SU-DHL-6 (cell line): ENCODE measurements around the gene ASPN.

Source experiments
- EZH2phosphoT487 ChIP-seq: fragments of 200-600 bp; sonication (generic), shearing (Covaris generic); conservative IDR thresholded peaks from 2 replicates; pipeline ENCODE4 v1.6.1; 2018; ENCODE audit warnings: mild to moderate bottlenecking, antibody characterized with exemption, low read length, moderate library complexity, mixed read lengths
- TF ChIP-seq, protein P1 (sequence below): fragments of 200-600 bp; sonication (generic); IDR thresholded peaks from one replicate; pipeline ENCODE4 v1.5.1; 2017; ENCODE audit warnings: antibody characterized with exemption, mild to moderate bottlenecking, low read length, moderate library complexity; ENCODE audit not compliant: insufficient read depth, poor library complexity, severe bottlenecking

DNA sequence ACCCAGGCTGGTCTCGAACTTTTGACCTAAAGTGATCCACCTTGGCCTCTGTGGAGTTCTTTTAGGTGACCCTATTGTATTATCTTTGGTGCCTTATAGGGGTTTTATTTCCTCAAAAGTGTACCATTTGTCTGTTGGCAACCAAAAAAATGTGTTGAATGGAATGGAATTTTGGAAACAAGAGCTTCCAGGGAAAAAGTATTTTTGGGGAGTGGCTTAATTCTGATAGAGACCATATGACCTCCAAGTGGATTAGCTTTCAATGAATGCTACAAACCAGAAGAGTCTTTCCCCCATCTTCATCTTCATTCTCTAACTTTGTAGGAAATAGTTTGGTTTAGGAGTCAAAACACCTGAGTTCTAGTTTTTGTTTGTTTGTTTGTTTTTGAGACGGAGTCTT is 74.5 kb downstream of the ASPN start:
- TF ChIP-seq, protein P1, sequence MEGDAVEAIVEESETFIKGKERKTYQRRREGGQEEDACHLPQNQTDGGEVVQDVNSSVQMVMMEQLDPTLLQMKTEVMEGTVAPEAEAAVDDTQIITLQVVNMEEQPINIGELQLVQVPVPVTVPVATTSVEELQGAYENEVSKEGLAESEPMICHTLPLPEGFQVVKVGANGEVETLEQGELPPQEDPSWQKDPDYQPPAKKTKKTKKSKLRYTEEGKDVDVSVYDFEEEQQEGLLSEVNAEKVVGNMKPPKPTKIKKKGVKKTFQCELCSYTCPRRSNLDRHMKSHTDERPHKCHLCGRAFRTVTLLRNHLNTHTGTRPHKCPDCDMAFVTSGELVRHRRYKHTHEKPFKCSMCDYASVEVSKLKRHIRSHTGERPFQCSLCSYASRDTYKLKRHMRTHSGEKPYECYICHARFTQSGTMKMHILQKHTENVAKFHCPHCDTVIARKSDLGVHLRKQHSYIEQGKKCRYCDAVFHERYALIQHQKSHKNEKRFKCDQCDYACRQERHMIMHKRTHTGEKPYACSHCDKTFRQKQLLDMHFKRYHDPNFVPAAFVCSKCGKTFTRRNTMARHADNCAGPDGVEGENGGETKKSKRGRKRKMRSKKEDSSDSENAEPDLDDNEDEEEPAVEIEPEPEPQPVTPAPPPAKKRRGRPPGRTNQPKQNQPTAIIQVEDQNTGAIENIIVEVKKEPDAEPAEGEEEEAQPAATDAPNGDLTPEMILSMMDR = no peak
- TF ChIP-seq EZH2phosphoT487 = no peak
